HepG2 (cell line): ENCODE data around the gene CDT1. TPM values are rescaled to one million over a fixed set of nuclear protein-coding genes. Genes with fewer than 3 reads are reported as not detected.

ENCODE experiments used
- ARID4A ChIP-seq: sonication (generic); formaldehyde crosslinking; IDR thresholded peaks from 2 replicates; pipeline ENCODE4 v1.5.0; 2020; ENCODE audit warnings: mild to moderate bottlenecking, missing genetic modification reagents, borderline replicate concordance
- ARNT2 ChIP-seq: sonication (generic); formaldehyde crosslinking; IDR thresholded peaks from 2 replicates; pipeline ENCODE4 v1.8.0; 2022; ENCODE audit warnings: mild to moderate bottlenecking, low read depth, missing genetic modification reagents, moderate library complexity
- BRD4 ChIP-seq: sonication (generic); formaldehyde crosslinking; IDR thresholded peaks from 2 replicates; pipeline ENCODE4 v1.4.0; 2020; ENCODE audit warnings: missing genetic modification reagents
- CREM ChIP-seq, 2 experiments: sonication (generic) in 1 of 2; formaldehyde crosslinking in 1 of 2; IDR thresholded peaks; 2 replicates each; pipeline versions ENCODE4 v1.4.0 to v1.6.1; 2016 to 2020; ENCODE audit warnings: antibody characterized with exemption in 1 of 2, mild to moderate bottlenecking in 1 of 2, missing genetic modification reagents in 1 of 2
- HOXA9 ChIP-seq: sonication (generic); formaldehyde crosslinking; IDR thresholded peaks from 2 replicates; pipeline ENCODE4 v1.8.1; 2022; ENCODE audit warnings: missing genetic modification reagents, mild to moderate bottlenecking, moderate library complexity, borderline replicate concordance
- KLF12 ChIP-seq: sonication (generic); formaldehyde crosslinking; IDR thresholded peaks from 2 replicates; pipeline ENCODE4 v1.4.0; 2020; ENCODE audit warnings: missing genetic modification reagents, borderline replicate concordance
- PHF21A ChIP-seq: sonication (generic); formaldehyde crosslinking; IDR thresholded peaks from 2 replicates; pipeline ENCODE4 v1.5.0; 2020; ENCODE audit warnings: mild to moderate bottlenecking, missing genetic modification reagents
- RARG ChIP-seq: sonication (generic); formaldehyde crosslinking; IDR thresholded peaks from 2 replicates; pipeline ENCODE4 v1.4.0; 2020; ENCODE audit warnings: low read depth, mild to moderate bottlenecking, missing genetic modification reagents
- RBAK ChIP-seq: sonication (generic); formaldehyde crosslinking; IDR thresholded peaks from 2 replicates; pipeline ENCODE4 v1.5.1; 2020; ENCODE audit warnings: mild to moderate bottlenecking, missing genetic modification reagents
- RFXANK ChIP-seq: IDR thresholded peaks from 2 replicates; pipeline ENCODE4 v1.6.1; 2016
- SAFB2 ChIP-seq: sonication (generic); formaldehyde crosslinking; IDR thresholded peaks from 2 replicates; pipeline ENCODE4 v1.5.1; 2020; ENCODE audit warnings: missing genetic modification reagents, low read depth, mild to moderate bottlenecking, borderline replicate concordance
- ZMAT3 ChIP-seq: sonication (generic); formaldehyde crosslinking; conservative IDR thresholded peaks from 2 replicates; pipeline ENCODE4 v1.7.0; 2021; ENCODE audit warnings: missing genetic modification reagents
- ZNF10 ChIP-seq: sonication (generic); formaldehyde crosslinking; IDR thresholded peaks from 2 replicates; pipeline ENCODE4 v1.4.0; 2020; ENCODE audit warnings: mild to moderate bottlenecking, low read depth, missing genetic modification reagents, borderline replicate concordance
- ZNF17 ChIP-seq: sonication (generic); formaldehyde crosslinking; IDR thresholded peaks from 2 replicates; pipeline ENCODE4 v1.5.0; 2020; ENCODE audit warnings: mild to moderate bottlenecking, missing genetic modification reagents
- ZNF331 ChIP-seq: sonication (generic); formaldehyde crosslinking; IDR thresholded peaks from 2 replicates; pipeline ENCODE4 v1.4.0; 2020; ENCODE audit warnings: missing genetic modification reagents
- ZNF891 ChIP-seq: sonication (generic); formaldehyde crosslinking; IDR thresholded peaks from 2 replicates; pipeline ENCODE4 v1.5.0; 2020; ENCODE audit warnings: mild to moderate bottlenecking, missing genetic modification reagents
- ZSCAN21 ChIP-seq: sonication (generic); formaldehyde crosslinking; IDR thresholded peaks from 2 replicates; pipeline ENCODE4 v1.8.0; 2022; ENCODE audit warnings: mild to moderate bottlenecking, missing genetic modification reagents, moderate library complexity, borderline replicate concordance
- polyA plus RNA-seq, 8 experiments: library from polyadenylated mRNA; depleted of rRNA in 3 of 8; stranded (reverse) in 7 of 8; unstranded in 1 of 8; fragments of >200 nt; fragmentation: Illumina TruSeq in 4 of 8; extraction: Trizol in 4 of 8; gene quantifications; 2 replicates each; pipeline versions ENCODE4 v1.2.1 to v1.2.3, GENCODE V29; 2011 to 2016; ENCODE audit warnings: low read depth in 4 of 8, missing spikeins in 1 of 8, mixed read lengths in 1 of 8; ENCODE audit not compliant: insufficient read depth in 1 of 8
- total RNA-seq, 5 experiments: library from RNA; depleted of rRNA; stranded (reverse); fragments of >200 nt; fragmentation: Illumina TruSeq; extraction: Trizol; gene quantifications; 2 replicates each; pipeline ENCODE4 v1.2.3, GENCODE V29; 2016; ENCODE audit warnings: low read depth in 1 of 5
- TF ChIP-seq, protein P1 (sequence below): IDR thresholded peaks from 2 replicates; pipeline ENCODE4 v1.6.1; 2016; ENCODE audit warnings: low read depth, missing genetic modification reagents, missing compliant biosample characterization

Gene CDT1
- total and polyA plus RNA-seq, 2 of the 13 experiments (the other 11 are each of a cell fraction or from before 2014, with no cell fraction given): 23.1 to 23.8 TPM

DNA sequence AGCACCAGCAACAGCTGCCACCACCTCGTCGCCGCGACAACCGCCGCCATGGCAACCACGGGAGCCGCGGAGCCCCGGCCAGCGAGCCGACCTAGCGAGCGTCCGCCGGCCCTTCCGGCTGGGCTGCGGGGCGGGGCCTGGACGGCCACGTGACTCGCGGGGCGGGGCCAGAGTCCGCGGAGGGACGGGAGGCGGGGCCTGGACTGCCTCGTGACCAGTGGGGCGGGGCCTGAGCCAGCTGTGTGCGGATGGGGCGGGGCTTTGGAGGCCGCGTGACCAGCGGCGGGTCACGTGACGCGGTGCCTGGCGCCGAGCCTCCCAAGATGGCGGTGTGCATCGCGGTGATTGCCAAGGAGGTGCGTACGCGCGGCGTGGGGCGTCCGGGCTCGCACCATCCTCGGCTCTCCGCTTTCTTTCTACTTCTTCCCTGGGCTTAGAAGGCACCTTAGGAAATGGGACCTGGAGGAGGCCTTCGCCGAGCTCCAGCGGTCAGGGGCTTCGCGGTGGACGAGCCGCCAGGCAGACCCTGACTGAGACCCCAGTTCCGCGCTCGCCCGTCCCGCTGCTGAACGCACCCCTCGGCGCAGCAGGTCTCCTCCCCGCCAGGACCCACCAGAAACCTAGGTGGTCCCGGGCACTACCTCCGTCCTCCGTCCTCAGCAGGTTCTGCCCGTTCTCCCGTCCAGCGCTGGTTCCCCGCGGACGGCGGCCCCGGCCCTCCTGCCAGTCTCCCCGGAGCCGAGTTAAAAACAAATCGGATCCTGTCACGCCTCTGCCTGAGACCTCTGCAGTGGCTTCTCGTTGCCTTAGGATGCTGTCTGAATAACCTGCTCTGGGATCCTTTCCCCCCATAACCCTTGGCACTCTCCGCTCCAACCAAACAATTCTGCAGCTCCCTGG, 53.5 kb downstream of the CDT1 start, which contains the start of the genes GALNS and TRAPPC2L (continued):
- no peak for TF ChIP-seq ZNF17 (CRISPR knock-in tag)
- no peak; the same call in 1 of the 2 replicates for TF ChIP-seq SAFB2 (CRISPR knock-in tag)
- TF ChIP-seq ZNF891 (CRISPR knock-in tag): no peak; the same call in 1 of the 2 replicates
- 0 out of 2 replicates have a peak, but pooled peaks have one; percentile 64 for TF ChIP-seq ARNT2 (CRISPR knock-in tag)
- TF ChIP-seq ZNF331 (CRISPR knock-in tag): no peak; the same call in 1 of the 2 replicates
- TF ChIP-seq RARG (CRISPR knock-in tag): peak; percentile 81; the same call in 1 of the 2 replicates
- TF ChIP-seq ZNF10 (CRISPR knock-in tag): no peak
- TF ChIP-seq HOXA9 (CRISPR knock-in tag): peak; percentile 42; the same call in 1 of the 2 replicates
- TF ChIP-seq ARID4A (CRISPR knock-in tag): peak; percentile 91
- TF ChIP-seq CREM (IDR thresholded peaks at IDR 0.05): no peak
- TF ChIP-seq CREM (CRISPR knock-in tag; IDR thresholded peaks at IDR 0.05): no peak
- no peak for TF ChIP-seq RFXANK (CRISPR knock-in tag)
- TF ChIP-seq ZSCAN21 (CRISPR knock-in tag): no peak; the same call in 1 of the 2 replicates
- TF ChIP-seq RBAK (CRISPR knock-in tag): no peak
- TF ChIP-seq KLF12 (CRISPR knock-in tag): no peak; the same call in 1 of the 2 replicates
- peak; percentile 96 for TF ChIP-seq BRD4 (CRISPR knock-in tag)
- TF ChIP-seq, protein P1, sequence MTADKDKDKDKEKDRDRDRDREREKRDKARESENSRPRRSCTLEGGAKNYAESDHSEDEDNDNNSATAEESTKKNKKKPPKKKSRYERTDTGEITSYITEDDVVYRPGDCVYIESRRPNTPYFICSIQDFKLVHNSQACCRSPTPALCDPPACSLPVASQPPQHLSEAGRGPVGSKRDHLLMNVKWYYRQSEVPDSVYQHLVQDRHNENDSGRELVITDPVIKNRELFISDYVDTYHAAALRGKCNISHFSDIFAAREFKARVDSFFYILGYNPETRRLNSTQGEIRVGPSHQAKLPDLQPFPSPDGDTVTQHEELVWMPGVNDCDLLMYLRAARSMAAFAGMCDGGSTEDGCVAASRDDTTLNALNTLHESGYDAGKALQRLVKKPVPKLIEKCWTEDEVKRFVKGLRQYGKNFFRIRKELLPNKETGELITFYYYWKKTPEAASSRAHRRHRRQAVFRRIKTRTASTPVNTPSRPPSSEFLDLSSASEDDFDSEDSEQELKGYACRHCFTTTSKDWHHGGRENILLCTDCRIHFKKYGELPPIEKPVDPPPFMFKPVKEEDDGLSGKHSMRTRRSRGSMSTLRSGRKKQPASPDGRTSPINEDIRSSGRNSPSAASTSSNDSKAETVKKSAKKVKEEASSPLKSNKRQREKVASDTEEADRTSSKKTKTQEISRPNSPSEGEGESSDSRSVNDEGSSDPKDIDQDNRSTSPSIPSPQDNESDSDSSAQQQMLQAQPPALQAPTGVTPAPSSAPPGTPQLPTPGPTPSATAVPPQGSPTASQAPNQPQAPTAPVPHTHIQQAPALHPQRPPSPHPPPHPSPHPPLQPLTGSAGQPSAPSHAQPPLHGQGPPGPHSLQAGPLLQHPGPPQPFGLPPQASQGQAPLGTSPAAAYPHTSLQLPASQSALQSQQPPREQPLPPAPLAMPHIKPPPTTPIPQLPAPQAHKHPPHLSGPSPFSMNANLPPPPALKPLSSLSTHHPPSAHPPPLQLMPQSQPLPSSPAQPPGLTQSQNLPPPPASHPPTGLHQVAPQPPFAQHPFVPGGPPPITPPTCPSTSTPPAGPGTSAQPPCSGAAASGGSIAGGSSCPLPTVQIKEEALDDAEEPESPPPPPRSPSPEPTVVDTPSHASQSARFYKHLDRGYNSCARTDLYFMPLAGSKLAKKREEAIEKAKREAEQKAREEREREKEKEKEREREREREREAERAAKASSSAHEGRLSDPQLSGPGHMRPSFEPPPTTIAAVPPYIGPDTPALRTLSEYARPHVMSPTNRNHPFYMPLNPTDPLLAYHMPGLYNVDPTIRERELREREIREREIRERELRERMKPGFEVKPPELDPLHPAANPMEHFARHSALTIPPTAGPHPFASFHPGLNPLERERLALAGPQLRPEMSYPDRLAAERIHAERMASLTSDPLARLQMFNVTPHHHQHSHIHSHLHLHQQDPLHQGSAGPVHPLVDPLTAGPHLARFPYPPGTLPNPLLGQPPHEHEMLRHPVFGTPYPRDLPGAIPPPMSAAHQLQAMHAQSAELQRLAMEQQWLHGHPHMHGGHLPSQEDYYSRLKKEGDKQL (CRISPR knock-in tag): no peak
- no peak; the same call in 1 of the 2 replicates for TF ChIP-seq PHF21A
- TF ChIP-seq ZMAT3 (CRISPR knock-in tag): no peak; the same call in 1 of the 2 replicates
